Lung (tissue), 12 donors: Measurements from ENCODE around the gene CDH23. TPM values are rescaled to one million over a fixed set of nuclear protein-coding genes. Genes with fewer than 3 reads are reported as not detected.

Experiments
- ATAC-seq: fragments of 200-7000 bp; cut with Tn5 transposase; one replicate; pipeline ENCODE4 v1.9.1; 2020; ENCODE audit warnings: moderate number of reproducible peaks; ENCODE audit not compliant: insufficient read depth, low FRiP score
- DNase-seq, 3 donors: peaks; one replicate each; pipeline ENCODE4 v3.0.0-alpha.2; 2013 to 2017
- H3K27ac ChIP-seq, 2 donors: one replicate each; pipeline ENCODE4 v1.5.1; 2013; ENCODE audit warnings: mild to moderate bottlenecking in 2 of 2, moderate library complexity in 2 of 2, control low read depth in 1 of 2, inconsistent platforms in 1 of 2, low read depth in 1 of 2, low read length in 1 of 2
- H3K27me3 ChIP-seq, 3 donors: one replicate each; pipeline ENCODE4 v1.5.1; 2013; ENCODE audit warnings: low read length in 2 of 3; ENCODE audit not compliant: control insufficient read depth in 3 of 3, insufficient read depth in 3 of 3
- H3K36me3 ChIP-seq, 4 donors: one replicate each; pipeline ENCODE4 v1.5.1; 2013; ENCODE audit warnings: low read length in 4 of 4, mild to moderate bottlenecking in 1 of 4, moderate library complexity in 1 of 4; ENCODE audit not compliant: control insufficient read depth in 4 of 4, insufficient read depth in 4 of 4
- H3K4me1 ChIP-seq, 5 donors: one replicate each; pipeline ENCODE4 v1.5.1; 2013; ENCODE audit warnings: low read length in 5 of 5, mild to moderate bottlenecking in 2 of 5, moderate library complexity in 1 of 5; ENCODE audit not compliant: control insufficient read depth in 5 of 5, insufficient read depth in 5 of 5
- H3K4me3 ChIP-seq: one replicate; pipeline ENCODE4 v1.5.1; 2013; ENCODE audit warnings: mild to moderate bottlenecking, control low read depth, moderate library complexity
- H3K9ac ChIP-seq, 2 donors: one replicate each; pipeline ENCODE4 v1.5.1; 2013; ENCODE audit warnings: low read length in 2 of 2, control low read depth in 1 of 2; ENCODE audit not compliant: insufficient read depth in 1 of 2
- H3K9me3 ChIP-seq, 4 donors: one replicate each; pipeline ENCODE4 v1.5.1; 2013; ENCODE audit warnings: low read length in 3 of 4, mild to moderate bottlenecking in 1 of 4, moderate library complexity in 1 of 4; ENCODE audit not compliant: control insufficient read depth in 4 of 4, insufficient read depth in 3 of 4
- WGBS, 2 donors: extraction: QIAGEN DNeasy Blood & Tissue Kit; methylation state at CpG; one replicate each; pipeline ENCODE4 v1.1.7; 2013; 5-methylcytosine and 5-hydroxymethylcytosine counted together
- polyA plus RNA-seq, 2 donors: library from polyadenylated mRNA; stranded (reverse); fragments of 200-250 nt; gene quantifications; one replicate each; pipeline ENCODE4 v1.2.1, GENCODE V29; 2013
- total RNA-seq, 2 donors: library from RNA; depleted of rRNA in 1 of 2; stranded (reverse); fragments of >200 nt in 1 of 2; gene quantifications; one replicate each; pipeline ENCODE4 v1.2.1, GENCODE V29; 2014 to 2021
- TF ChIP-seq, protein P1 (sequence below): IDR thresholded peaks from 2 replicates; pipeline ENCODE4 v1.5.1; 2012; ENCODE audit warnings: mild to moderate bottlenecking; ENCODE audit errors: control extremely low read depth, extremely low read depth
- donor health status: control.
- donor health status: control.
- donor health status: Bipolar disorder and iron deficiency.
- donor health status: healthy.
- donor health status: DM: yes; HTN: yes; CAD: no.

CDH23 gene
- total and polyA plus RNA-seq, 4 donors: 4.5 to 29.5 (median 6.0) TPM

DNA sequence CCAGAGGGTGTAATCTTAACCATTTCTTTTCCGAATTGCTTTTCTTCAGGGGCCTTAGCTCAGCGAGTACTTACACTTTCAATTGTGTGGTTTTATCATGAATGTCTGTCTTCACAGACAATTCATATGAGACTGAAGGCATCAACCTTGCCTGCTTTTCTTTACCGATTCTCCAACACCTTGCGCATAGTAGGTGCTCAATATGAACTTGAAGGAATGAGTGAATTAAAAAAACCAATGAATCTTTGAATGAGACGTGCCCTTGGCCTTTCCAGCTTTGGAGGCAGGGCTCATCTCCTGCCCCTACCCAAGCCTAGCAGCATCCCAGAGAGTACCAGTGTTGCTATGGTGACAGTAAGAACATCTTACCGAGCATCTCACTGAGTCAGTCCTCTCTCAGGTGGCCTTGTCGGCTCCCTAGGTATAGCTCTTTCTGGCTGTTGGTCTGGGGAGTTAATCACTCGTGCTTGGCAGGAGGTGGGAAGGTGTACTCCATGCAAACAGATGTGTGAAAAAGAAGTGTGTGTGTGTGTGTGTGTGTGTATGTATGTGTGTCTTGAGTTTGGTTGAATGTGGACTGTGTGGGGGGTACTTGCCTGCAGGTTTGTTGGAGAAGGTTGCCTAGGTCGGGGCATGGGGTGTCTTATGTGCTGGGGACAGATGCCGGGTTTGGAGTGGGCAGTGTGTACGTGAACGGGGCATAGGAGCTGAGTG lies 215.1 kb downstream of the CDH23 start:
- Histone ChIP-seq H3K9me3 (no peaks in the 10 kb centered on the region), H3K9ac (no peak overlapping the region), H3K27me3 (peaks cover 0 to 3% (median 0%) of the 10 kb centered on the region in 3 donors), H3K4me3 (no peak overlapping the region), H3K36me3 (no peaks in the 10 kb centered on the region), H3K27ac (no peak overlapping the region), H3K4me1 (peaks cover 0 to 9% (median 0%) of the 10 kb centered on the region in 5 donors)
- ATAC-seq (no peak), DNase-seq (no peak)
- TF ChIP-seq, protein P1, sequence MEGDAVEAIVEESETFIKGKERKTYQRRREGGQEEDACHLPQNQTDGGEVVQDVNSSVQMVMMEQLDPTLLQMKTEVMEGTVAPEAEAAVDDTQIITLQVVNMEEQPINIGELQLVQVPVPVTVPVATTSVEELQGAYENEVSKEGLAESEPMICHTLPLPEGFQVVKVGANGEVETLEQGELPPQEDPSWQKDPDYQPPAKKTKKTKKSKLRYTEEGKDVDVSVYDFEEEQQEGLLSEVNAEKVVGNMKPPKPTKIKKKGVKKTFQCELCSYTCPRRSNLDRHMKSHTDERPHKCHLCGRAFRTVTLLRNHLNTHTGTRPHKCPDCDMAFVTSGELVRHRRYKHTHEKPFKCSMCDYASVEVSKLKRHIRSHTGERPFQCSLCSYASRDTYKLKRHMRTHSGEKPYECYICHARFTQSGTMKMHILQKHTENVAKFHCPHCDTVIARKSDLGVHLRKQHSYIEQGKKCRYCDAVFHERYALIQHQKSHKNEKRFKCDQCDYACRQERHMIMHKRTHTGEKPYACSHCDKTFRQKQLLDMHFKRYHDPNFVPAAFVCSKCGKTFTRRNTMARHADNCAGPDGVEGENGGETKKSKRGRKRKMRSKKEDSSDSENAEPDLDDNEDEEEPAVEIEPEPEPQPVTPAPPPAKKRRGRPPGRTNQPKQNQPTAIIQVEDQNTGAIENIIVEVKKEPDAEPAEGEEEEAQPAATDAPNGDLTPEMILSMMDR: no peak
- WGBS, 2 donors: 83 to 88% methylated on average over 12 of the region's 12 CpGs

DNA sequence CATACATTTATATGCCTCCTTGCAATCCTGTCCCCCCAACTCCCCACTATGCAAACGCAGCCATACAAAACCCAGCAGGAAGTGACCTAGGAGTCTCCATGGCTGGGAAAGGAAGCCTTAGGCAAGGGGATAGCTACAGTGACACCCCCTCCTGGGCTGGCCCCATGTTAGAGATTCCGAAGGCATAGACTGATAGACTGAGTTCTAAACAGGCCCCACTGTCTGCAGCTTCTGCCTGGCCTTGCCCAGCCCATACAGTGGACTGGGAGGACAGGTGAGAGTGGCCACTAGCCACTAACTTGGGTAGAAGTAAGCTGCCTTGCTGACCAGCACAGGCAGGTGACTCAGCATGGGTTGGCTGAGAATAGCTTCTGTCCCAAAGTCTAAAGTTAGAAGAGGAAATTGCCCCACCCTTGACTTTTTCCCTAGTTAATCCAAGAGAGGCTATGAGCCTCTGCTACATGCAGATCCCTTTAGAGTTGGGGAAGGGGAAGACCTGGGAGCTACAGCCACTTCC lies 216.6 kb downstream of the CDH23 start:
- ATAC-seq: no peak
- H3K27ac ChIP-seq: peak overlapping the region in 1 of 2 donors; percentile 26
- peaks cover 0 to 9% (median 0%) of the 10 kb centered on the region in 5 donors for H3K4me1 ChIP-seq
- peaks cover 0 to 3% (median 0%) of the 10 kb centered on the region in 3 donors for H3K27me3 ChIP-seq
- TF ChIP-seq, protein P1: no peak
- DNase-seq: no peak
- 72 to 74% methylated on average over 2 of the region's 2 CpGs for WGBS, 2 donors
- no peaks in the 10 kb centered on the region for H3K9me3 ChIP-seq
- H3K36me3 ChIP-seq: no peaks in the 10 kb centered on the region
- H3K4me3 ChIP-seq: no peak overlapping the region
- H3K9ac ChIP-seq: no peak overlapping the region

DNA sequence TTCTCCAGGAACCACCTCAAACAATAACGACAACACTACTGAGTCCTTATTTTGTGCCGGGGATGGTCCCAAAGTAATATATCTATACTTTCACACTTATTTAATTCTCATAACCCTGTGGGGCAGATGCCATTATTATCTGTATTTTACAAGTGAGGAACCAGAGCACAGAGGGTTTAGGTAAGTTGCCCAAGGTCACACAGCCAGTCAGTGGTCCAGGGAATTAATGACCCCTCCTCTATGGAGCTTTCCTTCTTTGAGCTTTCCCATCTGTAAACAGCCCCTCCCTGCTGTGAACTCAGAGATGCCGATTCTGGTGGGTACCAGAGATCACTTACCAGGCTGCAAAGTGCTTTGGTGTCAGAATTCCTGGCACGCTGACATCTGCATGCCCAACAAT lies 217.2 kb downstream of the CDH23 start:
- H3K9me3 ChIP-seq: no peaks in the 10 kb centered on the region
- ATAC-seq (no peak), DNase-seq (no peak)
- peaks cover 0 to 9% (median 0%) of the 10 kb centered on the region in 5 donors for H3K4me1 ChIP-seq
- TF ChIP-seq, protein P1: no peak
- H3K27me3 ChIP-seq: peaks cover 0 to 3% (median 0%) of the 10 kb centered on the region in 3 donors
- no peak overlapping the region for H3K27ac ChIP-seq
- H3K4me3 ChIP-seq: no peak overlapping the region
- H3K36me3 ChIP-seq: no peaks in the 10 kb centered on the region
- 89 to 92% methylated on average over 4 of the region's 4 CpGs for WGBS, 2 donors
- H3K9ac ChIP-seq: no peak overlapping the region
